IPS-15b (cell line): Measurements from ENCODE around the gene PAX3.

ENCODE experiments used
- H3K27me3 ChIP-seq: one replicate; pipeline ENCODE4 v1.6.1; 2013; ENCODE audit warnings: low read length; ENCODE audit not compliant: control insufficient read depth, insufficient read depth
- H3K36me3 ChIP-seq: one replicate; pipeline ENCODE4 v1.6.1; 2013; ENCODE audit warnings: low read length; ENCODE audit not compliant: control insufficient read depth, insufficient read depth
- H3K4me1 ChIP-seq: one replicate; pipeline ENCODE4 v1.6.1; 2013; ENCODE audit warnings: mild to moderate bottlenecking, low read length; ENCODE audit not compliant: control insufficient read depth, insufficient read depth
- H3K4me3 ChIP-seq: one replicate; pipeline ENCODE4 v1.5.1; 2013; ENCODE audit warnings: low read depth, low read length
- H3K9ac ChIP-seq: one replicate; pipeline ENCODE4 v1.6.1; 2013; ENCODE audit warnings: low read depth, mild to moderate bottlenecking, low read length
- H3K9me3 ChIP-seq: one replicate; pipeline ENCODE4 v1.6.1; 2013; ENCODE audit warnings: mild to moderate bottlenecking, low read length; ENCODE audit not compliant: control insufficient read depth, insufficient read depth

PAX3 gene

GRCh38 chr2:222298311-222299150 is at the start of gene PAX3:
Gene PAX3 (minus strand): TSS chr2:222298998. CDS start chr2:222298615, 383 bp downstream.
- peaks cover 100% of the 10 kb centered on the region for H3K27me3 ChIP-seq
- H3K36me3 ChIP-seq = no peaks in the 10 kb centered on the region
- H3K9me3 ChIP-seq = no peaks in the 10 kb centered on the region
- peaks cover 2% of the 10 kb centered on the region for H3K4me1 ChIP-seq
- peak within 1 kb of the TSS; percentile 37 for H3K4me3 ChIP-seq
- no peak within 1 kb of the TSS for H3K9ac ChIP-seq

DNA sequence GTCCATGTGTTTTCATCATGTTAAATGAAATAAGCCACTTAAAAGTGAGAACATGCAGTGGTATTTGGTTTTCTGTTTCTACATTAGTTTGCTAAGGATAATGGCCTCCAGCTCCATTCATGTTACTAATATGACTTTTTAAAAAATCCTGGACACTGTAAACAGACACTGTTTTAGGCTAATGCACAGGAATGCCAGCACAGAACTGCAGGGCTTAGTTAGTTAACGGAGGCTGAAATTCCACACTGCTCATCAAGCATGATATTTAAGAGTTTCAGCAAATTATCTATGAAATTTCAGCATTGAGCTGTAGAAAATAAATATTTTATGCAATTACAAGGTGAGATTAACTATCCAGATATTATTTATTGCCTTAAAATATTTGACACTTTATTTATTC is 42.5 kb upstream of the PAX3 start:
- H3K27me3 ChIP-seq = no peaks in the 10 kb centered on the region
- H3K9ac ChIP-seq = no peak overlapping the region
- H3K36me3 ChIP-seq = no peaks in the 10 kb centered on the region
- H3K4me1 ChIP-seq = no peaks in the 10 kb centered on the region
- no peaks in the 10 kb centered on the region for H3K9me3 ChIP-seq
- no peak overlapping the region for H3K4me3 ChIP-seq

- H3K4me1 ChIP-seq = no peaks in the 10 kb centered on the region
- no peaks in the 10 kb centered on the region for H3K36me3 ChIP-seq
- H3K27me3 ChIP-seq = no peaks in the 10 kb centered on the region
- H3K4me3 ChIP-seq = no peak overlapping the region
- no peaks in the 10 kb centered on the region for H3K9me3 ChIP-seq
- H3K9ac ChIP-seq = no peak overlapping the region
These were observed 39.6 kb upstream of the PAX3 start for GRCh38 chr2:222338374-222338773.

GRCh38 chr2:222336931-222337330 is 38.1 kb upstream of the PAX3 start:
- Histone ChIP-seq H3K4me1 (no peaks in the 10 kb centered on the region), H3K27me3 (no peaks in the 10 kb centered on the region), H3K36me3 (no peaks in the 10 kb centered on the region), H3K4me3 (no peak overlapping the region), H3K9ac (no peak overlapping the region), H3K9me3 (no peaks in the 10 kb centered on the region)

DNA sequence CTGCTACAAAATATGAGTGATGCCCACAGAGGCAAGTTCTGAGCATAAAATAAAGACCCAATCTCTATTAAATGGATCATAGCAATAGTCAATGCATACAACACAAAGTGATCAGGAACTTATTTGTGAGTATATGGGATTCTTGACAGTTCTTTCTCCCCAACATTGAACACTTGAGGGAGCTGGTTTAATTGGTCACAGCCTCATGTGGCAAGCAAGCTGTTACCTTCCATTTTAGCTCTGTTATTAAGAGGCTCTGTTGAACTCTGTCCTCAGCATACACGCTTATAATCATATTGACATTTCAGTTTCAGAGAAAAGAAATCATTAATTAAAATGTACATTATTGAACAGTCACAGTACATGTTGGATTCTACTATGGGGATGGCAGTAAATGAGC is 37.6 kb upstream of the PAX3 start:
- H3K4me1 ChIP-seq = no peaks in the 10 kb centered on the region
- H3K9me3 ChIP-seq = no peaks in the 10 kb centered on the region
- no peak overlapping the region for H3K4me3 ChIP-seq
- H3K27me3 ChIP-seq = no peaks in the 10 kb centered on the region
- no peaks in the 10 kb centered on the region for H3K36me3 ChIP-seq
- no peak overlapping the region for H3K9ac ChIP-seq

- Histone ChIP-seq H3K4me3 (no peak overlapping the region), H3K4me1 (no peaks in the 10 kb centered on the region), H3K36me3 (no peaks in the 10 kb centered on the region), H3K27me3 (no peaks in the 10 kb centered on the region), H3K9ac (no peak overlapping the region), H3K9me3 (no peaks in the 10 kb centered on the region)
These were observed 36.1 kb upstream of the PAX3 start for GRCh38 chr2:222334914-222335313.

GRCh38 chr2:222333397-222333796 is 34.6 kb upstream of the PAX3 start:
- H3K27me3 ChIP-seq = no peaks in the 10 kb centered on the region
- no peaks in the 10 kb centered on the region for H3K4me1 ChIP-seq
- H3K36me3 ChIP-seq = no peaks in the 10 kb centered on the region
- H3K4me3 ChIP-seq = no peak overlapping the region
- H3K9ac ChIP-seq = no peak overlapping the region
- H3K9me3 ChIP-seq = no peaks in the 10 kb centered on the region

- no peaks in the 10 kb centered on the region for H3K36me3 ChIP-seq
- H3K9me3 ChIP-seq = no peaks in the 10 kb centered on the region
- H3K27me3 ChIP-seq = peaks cover 2% of the 10 kb centered on the region
- H3K4me1 ChIP-seq = no peaks in the 10 kb centered on the region
- no peak overlapping the region for H3K4me3 ChIP-seq
- no peak overlapping the region for H3K9ac ChIP-seq
These were observed 33.3 kb upstream of the PAX3 start for GRCh38 chr2:222332116-222332515.

GRCh38 chr2:222330910-222331309 is 32.1 kb upstream of the PAX3 start:
- no peaks in the 10 kb centered on the region for H3K9me3 ChIP-seq
- H3K9ac ChIP-seq = no peak overlapping the region
- H3K27me3 ChIP-seq = peaks cover 13% of the 10 kb centered on the region
- no peak overlapping the region for H3K4me3 ChIP-seq
- no peaks in the 10 kb centered on the region for H3K4me1 ChIP-seq
- no peaks in the 10 kb centered on the region for H3K36me3 ChIP-seq

GRCh38 chr2:222322236-222322635 is 23.4 kb upstream of the PAX3 start:
- H3K36me3 ChIP-seq = no peaks in the 10 kb centered on the region
- H3K4me1 ChIP-seq = peaks cover 4% of the 10 kb centered on the region
- H3K9ac ChIP-seq = no peak overlapping the region
- H3K9me3 ChIP-seq = no peaks in the 10 kb centered on the region
- peaks cover 84% of the 10 kb centered on the region for H3K27me3 ChIP-seq
- no peak overlapping the region for H3K4me3 ChIP-seq

DNA sequence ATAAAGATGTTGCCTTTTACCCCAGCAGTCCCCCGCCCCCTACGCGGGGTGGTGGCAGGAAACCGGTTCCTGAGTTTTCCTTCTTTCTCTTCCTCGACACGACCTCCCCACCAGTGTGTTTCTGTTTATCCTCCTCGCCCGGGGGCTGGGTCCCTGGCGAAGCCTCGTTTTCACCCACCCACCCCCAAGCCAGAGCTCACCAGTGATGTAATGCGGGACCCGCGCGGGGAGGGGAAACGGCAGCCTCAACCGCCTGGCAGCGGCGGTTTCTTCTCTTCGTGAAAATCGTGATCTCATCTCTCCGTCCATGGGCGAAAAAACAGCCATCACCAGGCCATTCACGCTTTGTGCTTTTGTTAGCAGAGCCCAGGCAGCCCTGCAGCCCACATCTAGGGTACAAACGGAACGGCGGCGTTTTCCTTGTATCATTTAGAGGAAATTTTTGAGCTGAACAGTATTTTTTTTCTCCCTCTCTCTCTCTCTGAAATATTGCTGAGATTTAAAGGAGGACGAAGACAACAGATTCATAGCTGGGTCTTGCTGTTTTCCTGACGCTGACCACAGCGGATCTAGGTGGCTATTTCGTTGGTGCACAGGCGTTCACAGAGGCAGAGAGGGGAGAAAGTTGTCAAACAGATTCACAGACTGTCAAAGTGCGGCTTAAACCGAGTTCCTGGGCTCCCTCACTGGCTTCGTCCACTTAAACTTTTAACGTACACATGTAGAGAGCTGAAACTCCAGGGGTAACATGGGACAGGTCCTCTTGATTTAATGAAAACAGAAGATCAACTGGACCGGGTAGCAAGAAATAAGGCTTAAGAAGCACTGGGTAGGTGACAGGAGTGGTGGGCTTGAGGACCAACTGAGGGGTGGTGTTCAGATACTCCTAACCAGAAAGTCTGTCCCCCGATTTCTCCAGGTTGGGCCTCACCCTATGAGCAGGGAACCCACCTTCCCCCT is 21.9 kb upstream of the PAX3 start:
- H3K27me3 ChIP-seq = peaks cover 85% of the 10 kb centered on the region
- H3K9ac ChIP-seq = no peak overlapping the region
- no peaks in the 10 kb centered on the region for H3K9me3 ChIP-seq

More for the DNA sequence above, 21.9 kb upstream of the PAX3 start:
- Histone ChIP-seq H3K4me1 (peaks cover 4% of the 10 kb centered on the region), H3K36me3 (no peaks in the 10 kb centered on the region), H3K4me3 (peak overlapping the region; percentile 58)
